Body of pancreas (tissue), 4 donors: Measurements from ENCODE around the gene BICRAL. TPM values are rescaled to one million over a fixed set of nuclear protein-coding genes. Genes with fewer than 3 reads are reported as not detected.

Experiments used
- ATAC-seq: fragments of 150-250 bp; one replicate; pipeline ENCODE4 v1.9.1; 2016
- DNase-seq, 4 donors: peaks; one replicate each; pipeline ENCODE4 v3.0.0-alpha.2; 2019
- H3K27ac ChIP-seq, 4 donors: fragments of 200-600 bp; sonication (generic); 1 replicate in 3 of 4; 2 replicates in 1 of 4; pipeline versions ENCODE4 v1.5.1 to v1.6.1; 2016 to 2019; ENCODE audit warnings: mild to moderate bottlenecking in 1 of 4, mixed read lengths in 1 of 4, moderate library complexity in 1 of 4
- H3K27me3 ChIP-seq, 2 donors: fragments of 200-600 bp; sonication (generic); one replicate each; pipeline ENCODE4 v1.6.0; 2016; ENCODE audit warnings: mild to moderate bottlenecking in 1 of 2
- H3K36me3 ChIP-seq, 2 donors: fragments of 200-600 bp; sonication (generic); replicated peaks in 1 of 2; 2 replicates each; pipeline ENCODE4 v1.5.1; 2016; ENCODE audit warnings: low read depth in 2 of 2; ENCODE audit not compliant: insufficient read depth in 1 of 2
- H3K4me1 ChIP-seq: fragments of 200-600 bp; sonication (generic); one replicate; pipeline ENCODE4 v1.6.0; 2016
- H3K4me3 ChIP-seq, 2 donors: fragments of 200-600 bp; sonication (generic); 1 replicate in 1 of 2; 2 replicates in 1 of 2; pipeline ENCODE4 v1.5.1; 2016 to 2019
- H3K9me3 ChIP-seq, 3 donors: fragments of 200-600 bp; sonication (generic); 1 replicate in 2 of 3; 2 replicates in 1 of 3; pipeline ENCODE4 v1.5.1; 2016
- POLR2A ChIP-seq, 3 donors: fragments of 450-650 bp; IDR thresholded peaks; one replicate each; pipeline ENCODE4 v1.6.1; 2016; ENCODE audit warnings: antibody characterized with exemption in 3 of 3, mild to moderate bottlenecking in 2 of 3
- whole genome bisulfite sequencing, 2 donors: methylation state at CpG; one replicate each; pipeline ENCODE4 v1.1.5; 2017; 5-methylcytosine and 5-hydroxymethylcytosine counted together
- intact Hi-C: fragments of 100-400 bp; cut with DNase I; formaldehyde crosslinking; loops from one replicate; pipeline ENCODE4 v1.15.1; 2023
- total RNA-seq, 2 donors: library from RNA; depleted of rRNA; stranded (reverse); fragments of >200 nt; gene quantifications; one replicate each; pipeline ENCODE4 v1.1.0, GENCODE V29; 2016
- TF ChIP-seq, protein P1 (sequence below), 7 experiments: fragments of 450-650 bp in 4 of 7; fragments of 200-600 bp in 3 of 7; sonication (generic) in 3 of 7; IDR thresholded peaks; one replicate each; pipeline ENCODE4 v1.5.1; 2016 to 2019; ENCODE audit warnings: antibody characterized with exemption in 7 of 7

BICRAL gene
- total RNA-seq, 2 donors from 2014 or later = 6.9 to 8.6 TPM

DNA sequence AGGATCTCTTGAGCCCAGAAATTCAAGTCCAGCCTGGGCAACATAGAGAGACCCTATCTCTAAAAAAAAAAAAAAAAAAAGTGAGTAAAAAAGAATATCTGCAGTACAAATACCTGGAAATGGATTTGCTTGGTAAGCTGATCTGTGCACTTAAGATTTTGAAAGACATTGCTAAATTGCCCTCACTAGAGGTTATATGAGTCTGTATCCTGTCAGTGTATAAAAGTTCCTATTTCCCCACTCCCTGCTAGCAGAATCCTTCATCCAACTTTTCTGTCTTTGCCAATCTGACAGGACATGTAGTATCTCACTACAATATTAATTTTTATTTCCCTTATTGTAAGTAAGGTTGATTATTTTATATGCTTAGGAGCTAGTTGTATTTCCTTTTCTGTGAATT lies 36.1 kb downstream of the BICRAL start:
- Histone ChIP-seq H3K36me3 (peaks cover 0 to 2% of the 10 kb centered on the region in 2 donors), H3K27ac (no peak overlapping the region), H3K9me3 (no peaks in the 10 kb centered on the region), H3K27me3 (no peaks in the 10 kb centered on the region), H3K4me3 (no peak overlapping the region), H3K4me1 (peaks cover 8% of the 10 kb centered on the region)
- TF ChIP-seq, protein P1, sequence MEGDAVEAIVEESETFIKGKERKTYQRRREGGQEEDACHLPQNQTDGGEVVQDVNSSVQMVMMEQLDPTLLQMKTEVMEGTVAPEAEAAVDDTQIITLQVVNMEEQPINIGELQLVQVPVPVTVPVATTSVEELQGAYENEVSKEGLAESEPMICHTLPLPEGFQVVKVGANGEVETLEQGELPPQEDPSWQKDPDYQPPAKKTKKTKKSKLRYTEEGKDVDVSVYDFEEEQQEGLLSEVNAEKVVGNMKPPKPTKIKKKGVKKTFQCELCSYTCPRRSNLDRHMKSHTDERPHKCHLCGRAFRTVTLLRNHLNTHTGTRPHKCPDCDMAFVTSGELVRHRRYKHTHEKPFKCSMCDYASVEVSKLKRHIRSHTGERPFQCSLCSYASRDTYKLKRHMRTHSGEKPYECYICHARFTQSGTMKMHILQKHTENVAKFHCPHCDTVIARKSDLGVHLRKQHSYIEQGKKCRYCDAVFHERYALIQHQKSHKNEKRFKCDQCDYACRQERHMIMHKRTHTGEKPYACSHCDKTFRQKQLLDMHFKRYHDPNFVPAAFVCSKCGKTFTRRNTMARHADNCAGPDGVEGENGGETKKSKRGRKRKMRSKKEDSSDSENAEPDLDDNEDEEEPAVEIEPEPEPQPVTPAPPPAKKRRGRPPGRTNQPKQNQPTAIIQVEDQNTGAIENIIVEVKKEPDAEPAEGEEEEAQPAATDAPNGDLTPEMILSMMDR (IDR thresholded peaks at IDR 0.05) = no peak
- TF ChIP-seq POLR2A (IDR thresholded peaks at IDR 0.05) = no peak
- no peak for ATAC-seq
- intact Hi-C loops = no loop called here
- DNase-seq = no peak

DNA sequence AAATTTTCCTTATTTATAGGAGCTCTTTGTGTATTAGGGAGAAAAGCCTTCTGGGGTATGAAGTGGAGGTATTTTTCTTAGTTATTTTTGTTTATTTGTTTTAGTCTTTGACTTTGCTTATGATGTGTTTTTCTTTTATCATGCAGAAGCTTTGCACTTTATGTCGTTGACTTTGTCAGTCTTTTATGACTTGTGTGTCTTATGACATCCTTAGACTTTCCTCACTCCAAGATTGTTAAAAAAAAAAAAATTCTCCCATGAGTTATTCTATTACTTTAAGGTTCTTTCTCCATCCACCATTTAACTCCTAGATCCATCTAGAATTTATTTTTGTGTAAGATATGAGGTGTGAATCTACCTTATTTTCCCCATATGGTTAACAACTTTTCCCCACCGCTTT lies 36.6 kb downstream of the BICRAL start:
- 90 to 91% methylated on average over 2 of the region's 2 CpGs for WGBS, 2 donors
- no peak for TF ChIP-seq POLR2A (IDR thresholded peaks at IDR 0.05)
- TF ChIP-seq, protein P1 (IDR thresholded peaks at IDR 0.05) = no peak
- no peaks in the 10 kb centered on the region for H3K9me3 ChIP-seq
- no peak for ATAC-seq
- peaks cover 0 to 7% of the 10 kb centered on the region in 2 donors for H3K36me3 ChIP-seq
- peaks cover 8% of the 10 kb centered on the region for H3K4me1 ChIP-seq
- no peaks in the 10 kb centered on the region for H3K27me3 ChIP-seq
- no peak overlapping the region for H3K27ac ChIP-seq
- DNase-seq = no peak
- intact Hi-C loops = no loop called here
- H3K4me3 ChIP-seq = no peak overlapping the region

DNA sequence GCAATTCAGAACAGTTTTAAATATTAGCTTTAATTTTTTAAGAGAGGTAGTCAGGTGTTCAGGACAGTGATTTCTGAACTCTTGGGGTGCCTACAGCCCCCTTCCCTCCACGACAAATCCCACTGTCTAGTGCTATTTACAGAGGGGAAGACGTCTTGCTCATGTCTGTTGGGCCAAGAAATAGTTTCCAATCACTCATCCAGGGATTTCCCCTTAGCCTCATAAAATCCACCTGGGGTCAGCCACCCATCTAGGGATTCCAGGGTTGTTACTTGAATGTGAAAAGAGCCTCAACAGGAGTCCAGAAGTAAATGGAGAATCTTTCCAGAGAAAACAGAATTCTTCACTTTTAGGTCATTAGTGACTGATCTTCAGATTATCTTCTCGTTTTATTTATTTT lies 37.0 kb downstream of the BICRAL start:
- TF ChIP-seq POLR2A (IDR thresholded peaks at IDR 0.05) = no peak
- TF ChIP-seq, protein P1 (IDR thresholded peaks at IDR 0.05) = no peak
- WGBS, 2 donors = 71 to 72% methylated on average over 3 of the region's 3 CpGs
- DNase-seq (no peak), ATAC-seq (no peak)
- Histone ChIP-seq H3K9me3 (no peaks in the 10 kb centered on the region), H3K27me3 (no peaks in the 10 kb centered on the region), H3K36me3 (peaks cover 0 to 9% of the 10 kb centered on the region in 2 donors), H3K27ac (no peak overlapping the region), H3K4me1 (peaks cover 8% of the 10 kb centered on the region), H3K4me3 (no peak overlapping the region)
- intact Hi-C loops = no loop called here

DNA sequence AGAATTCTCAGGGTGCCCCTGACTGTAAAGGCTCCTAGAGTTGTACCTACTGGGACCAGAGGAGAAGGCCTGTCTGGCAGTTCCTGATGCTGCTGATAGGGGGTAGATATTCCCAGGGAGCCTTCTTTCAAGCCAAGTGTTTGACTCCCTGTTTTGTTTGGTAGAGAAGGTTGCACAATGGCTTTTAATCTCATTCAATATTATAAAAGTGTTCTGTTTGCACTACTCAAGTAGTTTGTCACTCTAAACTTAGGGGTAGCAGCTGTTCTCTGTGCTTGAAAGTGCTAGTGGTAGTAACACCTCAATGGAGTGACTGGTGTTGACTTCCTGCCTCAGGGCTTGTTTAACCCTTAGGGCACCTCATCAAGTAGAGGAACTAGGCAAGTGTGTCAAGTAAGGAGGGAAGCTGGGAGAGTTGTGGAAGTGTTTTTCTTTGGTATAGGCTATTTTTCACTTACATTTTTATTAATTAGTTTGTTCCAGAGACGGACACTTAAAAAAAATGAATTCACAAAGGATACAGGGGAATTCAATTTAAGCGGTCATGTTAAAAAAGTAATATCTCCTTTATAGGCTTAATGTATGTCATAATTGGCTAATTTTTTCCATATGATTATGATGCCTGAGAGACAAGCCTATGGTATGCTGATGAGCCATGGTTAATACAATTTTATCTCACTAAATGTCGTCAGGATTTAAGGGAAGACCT lies 38.1 kb downstream of the BICRAL start:
- ATAC-seq = peak; percentile 76

More for the DNA sequence above, 38.1 kb downstream of the BICRAL start:
- WGBS, 2 donors = 90 to 94% methylated on average over 3 of the region's 3 CpGs
- peak in 3 of 4 donors; percentile 19 to 37 (median 21) for DNase-seq
- Histone ChIP-seq H3K4me1 (peaks cover 8% of the 10 kb centered on the region), H3K9me3 (no peaks in the 10 kb centered on the region), H3K27ac (peak overlapping the region in 1 of 4 donors; percentile 35), H3K36me3 (peaks cover 0 to 9% of the 10 kb centered on the region in 2 donors), H3K4me3 (no peak overlapping the region), H3K27me3 (no peaks in the 10 kb centered on the region)
- intact Hi-C loops = no loop called here
- TF ChIP-seq, protein P1 (IDR thresholded peaks at IDR 0.05) = peak in 5 of 7 experiments; percentile 13 to 33 (median 28)
- no peak for TF ChIP-seq POLR2A (IDR thresholded peaks at IDR 0.05)
